Stimulated activated naive CD8-positive, alpha-beta T cell treated with anti-CD3 and anti-CD28 coated beads, Interleukin-15, Interleukin-2, amounts not matched to agents 100 ng/mL and 50 ng/mL, for 24 hours (primary cell): ENCODE data around the gene UBR3.
"Not testable (repeated sequence)": the region's sequence is repeated elsewhere in the genome, so short reads cannot be mapped to it uniquely, and the experiment has no call there.

Source experiments
- H3K27ac Mint-ChIP-seq: one replicate; pipeline ENCODE4 v1.8.0; 2021; ENCODE audit warnings: mild to moderate bottlenecking, mixed read lengths
- H3K27me3 Mint-ChIP-seq: one replicate; pipeline ENCODE4 v1.8.0; 2021; ENCODE audit warnings: mixed read lengths
- H3K36me3 Mint-ChIP-seq: one replicate; pipeline ENCODE4 v1.8.0; 2021; ENCODE audit warnings: low read depth, mixed read lengths
- H3K4me1 Mint-ChIP-seq: one replicate; pipeline ENCODE4 v1.8.0; 2021; ENCODE audit warnings: low read depth, mixed read lengths
- H3K4me3 Mint-ChIP-seq: one replicate; pipeline ENCODE4 v1.8.0; 2021; ENCODE audit warnings: mild to moderate bottlenecking, mixed read lengths
- H3K9me3 Mint-ChIP-seq: one replicate; pipeline ENCODE4 v1.8.0; 2021; ENCODE audit warnings: mixed read lengths

The UBR3 gene

DNA sequence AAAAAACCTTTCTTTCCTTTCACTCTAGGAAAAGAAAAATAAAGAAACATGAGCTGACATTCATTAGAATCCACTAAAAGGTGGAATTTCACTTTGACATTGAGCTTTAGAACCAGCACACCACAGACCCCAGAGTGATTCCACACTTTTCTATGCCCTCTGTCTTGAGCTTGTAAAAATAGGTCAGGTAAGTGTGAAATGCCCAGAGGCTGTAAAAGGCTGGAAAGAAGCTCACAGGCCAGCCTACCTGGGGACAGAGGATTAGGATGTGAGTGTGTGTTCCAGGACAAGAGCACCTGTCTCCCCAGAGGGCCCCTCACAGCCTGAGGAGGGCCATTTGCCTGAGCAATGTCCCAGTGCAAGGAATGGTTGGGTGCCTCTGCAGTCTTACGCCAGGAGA is 294.4 kb downstream of the UBR3 start:
- peaks cover 3% of the 10 kb centered on the region for H3K27me3 Mint-ChIP-seq
- no peaks in the 10 kb centered on the region for H3K4me1 Mint-ChIP-seq
- no peak overlapping the region for H3K4me3 Mint-ChIP-seq
- H3K36me3 Mint-ChIP-seq: no peaks in the 10 kb centered on the region
- no peak overlapping the region for H3K27ac Mint-ChIP-seq
- peaks cover 3% of the 10 kb centered on the region for H3K9me3 Mint-ChIP-seq

DNA sequence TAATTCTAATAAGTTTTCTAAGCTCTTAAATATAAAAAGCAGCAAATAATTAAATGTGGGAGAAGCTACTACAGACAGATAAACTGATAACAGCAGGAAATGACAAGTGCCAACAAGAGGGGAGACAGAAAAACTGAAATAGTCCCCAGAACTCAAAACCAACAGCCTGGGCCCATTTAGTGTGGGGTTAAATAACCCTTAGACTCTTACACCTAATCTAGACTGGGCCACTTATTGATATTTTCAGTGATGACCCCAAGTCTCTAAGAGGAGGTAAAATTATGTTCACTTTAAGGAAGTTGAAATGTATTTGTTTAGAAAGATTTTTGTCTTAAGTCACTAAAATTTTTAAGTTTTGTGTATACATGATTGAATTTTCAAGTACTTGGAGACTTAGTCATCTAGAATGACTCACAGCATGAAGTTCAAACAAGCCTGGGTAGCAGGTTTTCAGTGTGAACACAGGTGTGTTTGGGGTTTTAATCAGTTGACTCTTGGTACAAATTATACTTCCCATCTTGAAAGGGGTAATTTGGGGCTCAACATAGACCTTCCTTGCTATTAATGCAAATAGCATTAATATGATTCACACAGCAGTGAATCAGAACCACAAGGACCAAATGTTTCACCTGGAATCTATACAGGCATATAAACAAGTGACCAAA is 295.8 kb downstream of the UBR3 start:
- peaks cover 8% of the 10 kb centered on the region for H3K27me3 Mint-ChIP-seq
- no peak overlapping the region for H3K27ac Mint-ChIP-seq
- no peaks in the 10 kb centered on the region for H3K4me1 Mint-ChIP-seq
- no peak overlapping the region for H3K4me3 Mint-ChIP-seq
- H3K9me3 Mint-ChIP-seq: peaks cover 3% of the 10 kb centered on the region
- H3K36me3 Mint-ChIP-seq: no peaks in the 10 kb centered on the region

DNA sequence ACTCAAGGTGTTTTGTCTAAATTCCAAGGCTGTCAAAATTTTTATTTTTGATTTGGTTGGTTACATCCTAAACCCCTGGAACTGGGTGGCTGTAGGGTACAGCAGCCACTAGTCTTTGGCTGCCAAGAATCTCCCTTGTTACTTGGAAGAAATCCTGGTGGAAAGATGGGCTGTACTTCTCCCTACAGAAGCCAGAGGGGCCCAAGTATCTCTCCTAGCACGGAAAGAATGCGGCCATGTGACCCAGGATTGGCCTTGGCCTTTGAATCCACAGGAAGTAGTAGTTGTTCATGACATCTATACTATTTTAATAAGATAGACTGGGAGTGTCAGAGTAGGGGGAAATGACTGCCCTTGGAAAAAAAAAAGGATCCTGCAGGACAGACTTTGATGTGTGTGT is 296.3 kb downstream of the UBR3 start:
- peaks cover 6% of the 10 kb centered on the region for H3K9me3 Mint-ChIP-seq
- H3K27ac Mint-ChIP-seq: no peak overlapping the region
- H3K27me3 Mint-ChIP-seq: peaks cover 11% of the 10 kb centered on the region
- H3K4me3 Mint-ChIP-seq: no peak overlapping the region
- H3K36me3 Mint-ChIP-seq: no peaks in the 10 kb centered on the region
- no peaks in the 10 kb centered on the region for H3K4me1 Mint-ChIP-seq

DNA sequence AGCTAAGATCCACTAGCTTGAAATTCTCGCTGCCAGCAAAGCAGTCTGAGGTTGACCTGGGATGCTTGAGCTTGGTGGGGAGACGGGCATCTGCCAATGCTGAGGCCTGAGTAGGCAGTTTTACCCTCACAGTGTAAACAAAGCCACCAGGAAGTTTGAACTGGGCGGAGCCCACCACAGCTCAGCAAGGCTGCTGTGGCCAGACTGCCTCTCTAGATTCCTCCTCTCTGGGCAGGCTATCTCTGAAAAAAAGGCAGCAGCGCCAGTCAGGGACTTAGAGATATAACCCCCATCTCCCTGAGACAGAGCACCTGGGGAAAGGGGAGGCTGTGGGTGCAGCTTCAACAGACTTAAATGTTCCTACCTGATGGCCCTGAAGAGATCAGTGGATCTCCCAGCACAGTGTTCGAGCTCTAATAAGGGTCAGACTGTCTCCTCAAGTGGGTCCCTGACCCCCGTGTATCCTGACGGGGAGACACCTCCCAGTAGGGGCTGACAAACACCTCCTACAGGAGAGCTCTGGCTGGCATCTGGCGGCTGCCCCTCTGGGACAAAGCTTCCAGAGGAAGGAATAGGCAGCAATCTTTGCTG is 299.0 kb downstream of the UBR3 start:
- peaks cover 11% of the 10 kb centered on the region for H3K9me3 Mint-ChIP-seq
- H3K4me3 Mint-ChIP-seq, H3K4me1 Mint-ChIP-seq, H3K36me3 Mint-ChIP-seq, H3K27ac Mint-ChIP-seq: not testable (repeated sequence)
- H3K27me3 Mint-ChIP-seq: peaks cover 19% of the 10 kb centered on the region
